NCI-H2029 (cell line): Measurements from ENCODE around the gene CSDE1.
A peak's percentile ranks its signal among the peaks of the same experiment; 100 is the strongest.

Source experiments
- DNase-seq: peaks from one replicate; lab custom pipeline; 2025; lab: John Stamatoyannopoulos, UW

The CSDE1 gene

GRCh38 chr1:114749835-114750234 is 7.9 kb downstream of the CSDE1 start:
- no peak for DNase-seq

GRCh38 chr1:114746450-114747121 is 11.2 kb downstream of the CSDE1 start:
- DNase-seq: no peak

- no peak for DNase-seq
Observed at GRCh38 chr1:114745291-114745690, 12.5 kb downstream of the CSDE1 start.

- no peak for DNase-seq
Observed at GRCh38 chr1:114741963-114742746, 15.6 kb downstream of the CSDE1 start.

- no peak for DNase-seq
Observed at GRCh38 chr1:114740331-114740730, 17.5 kb downstream of the CSDE1 start.

- no peak for DNase-seq
Observed at GRCh38 chr1:114737314-114737849, 20.4 kb downstream of the CSDE1 start.

GRCh38 chr1:114735479-114735878 is 22.3 kb downstream of the CSDE1 start:
- no peak for DNase-seq

- DNase-seq: no peak
Observed at GRCh38 chr1:114729782-114730181, 28.0 kb downstream of the CSDE1 start.

- DNase-seq: no peak
Observed at GRCh38 chr1:114728553-114728952, 29.2 kb downstream of the CSDE1 start.

- DNase-seq: no peak
Observed at GRCh38 chr1:114725230-114725629, 32.6 kb downstream of the CSDE1 start.

- DNase-seq: no peak
Observed at GRCh38 chr1:114723915-114724314, 33.9 kb downstream of the CSDE1 start.

GRCh38 chr1:114723457-114723856 is 34.3 kb downstream of the CSDE1 start:
- no peak for DNase-seq

- DNase-seq: no peak
Observed at GRCh38 chr1:114720492-114720891, 37.3 kb downstream of the CSDE1 start.

GRCh38 chr1:114719424-114719787 is 38.4 kb downstream of the CSDE1 start:
- no peak for DNase-seq

- no peak for DNase-seq
Observed at GRCh38 chr1:114718661-114719423, 38.9 kb downstream of the CSDE1 start.

- DNase-seq: peak; percentile 74
Observed at GRCh38 chr1:114716304-114717170, 41.2 kb downstream of the CSDE1 start, which contains the start of gene NRAS. NRAS (minus strand) TSS chr1:114716771; CDS start chr1:114716160, 611 bp downstream.

- no peak for DNase-seq
Observed at GRCh38 chr1:114715952-114716303, 41.9 kb downstream of the CSDE1 start.

GRCh38 chr1:114712977-114713376 is 44.8 kb downstream of the CSDE1 start:
- DNase-seq: no peak

- no peak for DNase-seq
Observed at GRCh38 chr1:114710360-114710759, 47.4 kb downstream of the CSDE1 start.

- DNase-seq: no peak
Observed at GRCh38 chr1:114707604-114708003, 50.2 kb downstream of the CSDE1 start.

- no peak for DNase-seq
Observed at GRCh38 chr1:114703242-114703641, 54.5 kb downstream of the CSDE1 start.

- DNase-seq: no peak
Observed at GRCh38 chr1:114702737-114703136, 55.0 kb downstream of the CSDE1 start.
